ENCODE data around the gene CHURC1.

CHURC1 gene

DNA sequence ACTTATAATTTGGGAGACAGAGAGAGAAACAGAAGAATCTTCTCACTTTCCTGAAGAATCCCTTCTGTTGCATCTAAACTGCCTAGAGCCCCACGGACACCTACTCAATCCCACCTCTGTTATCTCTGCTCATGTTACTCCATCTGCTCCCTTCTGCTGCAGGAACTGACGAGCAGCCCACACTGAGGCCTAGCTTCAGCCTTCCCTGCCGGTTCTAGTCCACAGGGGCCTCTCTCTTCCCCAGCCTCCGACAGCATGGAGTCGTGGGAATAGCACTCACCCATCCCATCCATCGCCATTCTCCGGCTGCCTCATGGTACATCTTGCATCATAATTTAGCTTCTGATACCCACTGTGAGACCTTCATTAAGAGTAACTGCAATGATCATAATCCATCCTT, 53.9 kb downstream of the CHURC1 start:
- no peak for TF ChIP-seq SIN3A (IDR thresholded peaks at IDR 0.05; ENCODE audit: borderline replicate concordance, insufficient read depth, low read length)
- TF ChIP-seq TAF1 (IDR thresholded peaks at IDR 0.05; ENCODE audit: borderline replicate concordance, insufficient read depth, low read length): no peak
- no peak for TF ChIP-seq POLR2AphosphoS5 (IDR thresholded peaks at IDR 0.05; ENCODE audit: low read depth, low read length)
- no peak for TF ChIP-seq FOXP2 (optimal IDR thresholded peaks at IDR 0.05; ENCODE audit: borderline replicate concordance, extremely low read depth, extremely low read length, insufficient read depth)
- TF ChIP-seq REST (IDR thresholded peaks at IDR 0.05; ENCODE audit: insufficient read depth in 1 of 2, low read depth in 2 of 2, low read length in 2 of 2): no peak

- TF ChIP-seq POLR2AphosphoS5 (IDR thresholded peaks at IDR 0.05; ENCODE audit: low read depth, low read length): no peak
Measured at GRCh38 chr14:64968651-64969050, 54.4 kb downstream of the CHURC1 start.

DNA sequence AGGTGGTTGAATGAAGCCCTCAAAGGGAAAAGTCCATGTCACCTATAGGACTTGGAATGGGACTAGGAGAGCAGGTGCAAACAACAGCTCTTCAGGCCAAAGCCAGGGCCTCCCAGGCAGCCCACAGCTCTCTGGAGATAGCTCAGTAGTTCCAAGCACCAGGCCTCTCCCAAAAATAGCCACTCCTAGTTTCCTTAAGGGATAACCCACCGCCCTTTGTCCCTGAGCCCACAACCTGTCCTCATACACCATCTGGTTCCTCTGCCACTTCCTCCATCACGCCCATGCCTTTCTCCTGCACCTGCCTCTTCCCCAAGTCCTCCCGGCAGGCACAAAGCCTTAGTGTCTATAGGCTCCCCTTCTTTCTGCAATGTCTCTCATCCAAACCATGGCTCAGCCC, 55.8 kb downstream of the CHURC1 start:
- TF ChIP-seq REST (IDR thresholded peaks at IDR 0.05; ENCODE audit: insufficient read depth in 1 of 2, low read depth in 2 of 2, low read length in 2 of 2): no peak
- TF ChIP-seq SIN3A (IDR thresholded peaks at IDR 0.05; ENCODE audit: borderline replicate concordance, insufficient read depth, low read length): no peak
- no peak for TF ChIP-seq FOXP2 (optimal IDR thresholded peaks at IDR 0.05; ENCODE audit: borderline replicate concordance, extremely low read depth, extremely low read length, insufficient read depth)
- TF ChIP-seq TAF1 (IDR thresholded peaks at IDR 0.05; ENCODE audit: borderline replicate concordance, insufficient read depth, low read length): no peak

- no peak for TF ChIP-seq REST (IDR thresholded peaks at IDR 0.05; ENCODE audit: insufficient read depth in 1 of 2, low read depth in 2 of 2, low read length in 2 of 2)
Measured at GRCh38 chr14:64970776-64971477, 56.7 kb downstream of the CHURC1 start.

DNA sequence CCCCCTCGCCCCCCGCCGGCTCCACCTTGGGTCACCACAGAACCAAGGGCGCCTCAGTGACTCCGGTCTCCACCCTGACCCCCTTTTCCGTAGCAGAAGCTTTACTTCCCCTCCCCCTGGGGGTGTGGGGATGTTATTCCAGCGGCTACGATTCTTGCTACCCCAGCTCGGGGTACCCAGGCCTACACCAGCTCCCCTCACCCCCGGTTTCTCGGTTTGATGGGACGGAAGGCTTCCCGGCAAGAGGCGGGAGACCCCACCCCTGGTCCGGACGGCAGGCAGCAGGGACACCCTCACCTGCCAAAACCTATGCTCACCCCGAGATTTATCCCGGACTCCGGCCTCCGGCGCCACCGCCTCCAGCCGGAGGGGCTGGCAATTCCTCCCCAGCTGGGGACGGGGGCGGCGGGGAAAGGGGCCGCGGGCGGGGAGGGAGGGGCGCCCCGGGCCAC, 57.3 kb downstream of the CHURC1 start:
- no peak for TF ChIP-seq REST (IDR thresholded peaks at IDR 0.05; ENCODE audit: insufficient read depth in 1 of 2, low read depth in 2 of 2, low read length in 2 of 2)
- TF ChIP-seq TAF1 (IDR thresholded peaks at IDR 0.05; ENCODE audit: borderline replicate concordance, insufficient read depth, low read length): no peak
- TF ChIP-seq POLR2AphosphoS5 (IDR thresholded peaks at IDR 0.05; ENCODE audit: low read depth, low read length): no peak
- TF ChIP-seq SIN3A (IDR thresholded peaks at IDR 0.05; ENCODE audit: borderline replicate concordance, insufficient read depth, low read length): no peak
- no peak for TF ChIP-seq FOXP2 (optimal IDR thresholded peaks at IDR 0.05; ENCODE audit: borderline replicate concordance, extremely low read depth, extremely low read length, insufficient read depth)

Data from PFSK-1 (cell line).